ENCODE results near the gene BTG2. TPM values are rescaled to one million over a fixed set of nuclear protein-coding genes. Genes with fewer than 3 reads are reported as not detected.
A peak's percentile ranks its signal among the peaks of the same experiment; 100 is the strongest.

The BTG2 gene
- total RNA-seq, 1 experiment from 2014 or later = 24.2 TPM

GRCh38 chr1:203342192-203342940 is 37.0 kb downstream of the BTG2 start:
- Histone ChIP-seq H4K20me1 (ENCODE audit: insufficient read depth) (no peaks in the 10 kb centered on the region), H3K36me3 (ENCODE audit: control insufficient read depth in 1 of 2, insufficient read depth in 2 of 2, low read length in 2 of 2) (no peaks in the 10 kb centered on the region), H2AFZ (ENCODE audit: low read depth, low read length, poor library complexity, severe bottlenecking) (peak overlapping the region; percentile 32), H3K27me3 (ENCODE audit: insufficient read depth, low read length) (peaks cover 17% of the 10 kb centered on the region; the same call in 1 of the 2 replicates), H3K9me3 (ENCODE audit: control insufficient read depth in 1 of 2, insufficient read depth in 1 of 2, low read depth in 1 of 2, low read length in 2 of 2) (no peaks in the 10 kb centered on the region), H3K4me1 (ENCODE audit: control insufficient read depth in 1 of 2, insufficient read depth in 2 of 2, low read length in 2 of 2) (peaks cover 0 to 6% of the 10 kb centered on the region in 2 experiments; a peak in 3 of 4 replicates), H3K9ac (ENCODE audit: low read length) (no peak overlapping the region), H3K4me3 (replicated peaks in 1 of 2; ENCODE audit: low read depth in 1 of 2, low read length in 2 of 2) (no peak overlapping the region), H3K79me2 (ENCODE audit: insufficient read depth, low read length) (no peaks in the 10 kb centered on the region), H3K9me2 (ENCODE audit: insufficient read depth) (no peaks in the 10 kb centered on the region), H3K27ac (ENCODE audit: low read depth, low read length) (no peak overlapping the region), H3K4me2 (ENCODE audit: low read length) (no peak overlapping the region)
- ChIA-PET POLR2A (interaction anchor here (0.6 kb wide), 1 partner anchor 145 kb away, joined by 3 read pairs; no protein-coding TSS in a partner anchor), RAD21 (ENCODE audit: low non-redundant PET in 1 of 2, low total read pairs in 2 of 2, uncharacterized antibody in 2 of 2, unreplicated experiment in 2 of 2) (interaction anchor here in 1 of 2 experiments (1.5 kb wide), 2 partner anchors 98 to 146 kb away, joined by 5 to 6 read pairs; no protein-coding TSS in a partner anchor), CTCF (interaction anchor here (0.5 to 2.6 kb wide), 18 partner anchors 8 to 359 kb away, joined by 3 to 23 read pairs (median 5); partner anchors contain the start of gene PPFIA4)
- BruUV-seq (replicated peaks) = no TSS peak
- intact Hi-C loops (cut with micrococcal nuclease) = loop anchor here (5.0 kb wide), 1 partner anchor 160 kb away; no protein-coding TSS in a partner anchor
- DNase-seq (ENCODE audit: low read depth, low spot score) (peak; percentile 31), ATAC-seq (peak; percentile 87)
- TF ChIP-seq CTCF (IDR thresholded peaks at IDR 0.05 in 2 of 3, conservative IDR thresholded peaks at IDR 0.05 in 1 of 3; ENCODE audit: borderline replicate concordance in 1 of 3, insufficient read depth in 1 of 3, low read depth in 2 of 3, low read length in 2 of 3) = peak; percentile 39 to 81 (median 70); a peak in 5 of 6 replicates
- peak; percentile 48 for TF ChIP-seq RAD21 (IDR thresholded peaks at IDR 0.05; ENCODE audit: low read depth)
- no peak for TF ChIP-seq EGR1 (IDR thresholded peaks at IDR 0.05; ENCODE audit: low read depth)
